ENCODE measurements around the gene TSPAN32.
A peak's percentile ranks its signal among the peaks of the same experiment; 100 is the strongest.
"Not testable (repeated sequence)": the region's sequence is repeated elsewhere in the genome, so short reads cannot be mapped to it uniquely, and the experiment has no call there.

TSPAN32 gene

GRCh38 chr11:2338760-2339159, 36.9 kb downstream of the TSPAN32 start:
- DNase-seq (ENCODE audit: low read depth): peak; percentile 16
- TF ChIP-seq CTCF (IDR thresholded peaks at IDR 0.05; ENCODE audit: insufficient read depth, low read depth, low read length, missing control alignments): peak; percentile 23
- not testable (repeated sequence) for H3K4me3 ChIP-seq (ENCODE audit: low read length)

- no peak for TF ChIP-seq CTCF (IDR thresholded peaks at IDR 0.05; ENCODE audit: insufficient read depth, low read depth, low read length, missing control alignments)
- no peak for DNase-seq (ENCODE audit: low read depth)
Observed at GRCh38 chr11:2342557-2342956, 40.7 kb downstream of the TSPAN32 start.

GRCh38 chr11:2342981-2343380, 41.2 kb downstream of the TSPAN32 start:
- DNase-seq (ENCODE audit: low read depth): no peak
- no peak for TF ChIP-seq CTCF (IDR thresholded peaks at IDR 0.05; ENCODE audit: insufficient read depth, low read depth, low read length, missing control alignments)
- no peak overlapping the region for H3K4me3 ChIP-seq (ENCODE audit: low read length)

More at GRCh38 chr11:2342557-2342956, 40.7 kb downstream of the TSPAN32 start:
- no peak overlapping the region for H3K4me3 ChIP-seq (ENCODE audit: low read length)

- DNase-seq (ENCODE audit: low read depth): no peak
- no peak for TF ChIP-seq CTCF (IDR thresholded peaks at IDR 0.05; ENCODE audit: insufficient read depth, low read depth, low read length, missing control alignments)
- no peak overlapping the region for H3K4me3 ChIP-seq (ENCODE audit: low read length)
Observed at GRCh38 chr11:2343502-2343901, 41.7 kb downstream of the TSPAN32 start.

- no peak for DNase-seq (ENCODE audit: low read depth)
- TF ChIP-seq CTCF (IDR thresholded peaks at IDR 0.05; ENCODE audit: insufficient read depth, low read depth, low read length, missing control alignments): no peak
Observed at GRCh38 chr11:2345050-2345449, 43.2 kb downstream of the TSPAN32 start.

GRCh38 chr11:2346014-2346413, 44.2 kb downstream of the TSPAN32 start:
- H3K4me3 ChIP-seq (ENCODE audit: low read length): no peak overlapping the region
- DNase-seq (ENCODE audit: low read depth): no peak
- TF ChIP-seq CTCF (IDR thresholded peaks at IDR 0.05; ENCODE audit: insufficient read depth, low read depth, low read length, missing control alignments): no peak

More at GRCh38 chr11:2345050-2345449, 43.2 kb downstream of the TSPAN32 start:
- H3K4me3 ChIP-seq (ENCODE audit: low read length): no peak overlapping the region

GRCh38 chr11:2346586-2347307, 44.9 kb downstream of the TSPAN32 start:
- no peak for TF ChIP-seq CTCF (IDR thresholded peaks at IDR 0.05; ENCODE audit: insufficient read depth, low read depth, low read length, missing control alignments)
- DNase-seq (ENCODE audit: low read depth): no peak

More at GRCh38 chr11:2346586-2347307, 44.9 kb downstream of the TSPAN32 start:
- H3K4me3 ChIP-seq (ENCODE audit: low read length): no peak overlapping the region

Data from epithelial cell of esophagus (primary cell).